Common myeloid progenitor, CD34-positive (primary cell): Measurements from ENCODE around the gene TBC1D5.
A peak's percentile ranks its signal among the peaks of the same experiment; 100 is the strongest.
"Not testable (repeated sequence)": the region's sequence is repeated elsewhere in the genome, so short reads cannot be mapped to it uniquely, and the experiment has no call there.

Experiments used
- CTCF ChIA-PET: fragments of 350-600 bp; sonication (Branson Sonifier 250); formaldehyde crosslinking; loops from one replicate; lab custom pipeline; 2021; ENCODE audit warnings: antibody characterized with exemption; lab: Charles Lee
- POLR2A ChIA-PET: fragments of 350-600 bp; sonication (Branson Sonifier 250); formaldehyde crosslinking; loops from one replicate; lab custom pipeline; 2021; ENCODE audit warnings: antibody characterized with exemption; lab: Charles Lee
- DNase-seq, 3 donors: peaks; one replicate each; pipeline versions ENCODE4 v3.0.0 to v3.0.0-alpha.2; 2013
- H3K27ac ChIP-seq, 2 experiments: 1 replicate in 1 of 2; 2 replicates in 1 of 2; pipeline ENCODE4 v1.7.0; 2013; ENCODE audit warnings: inconsistent platforms in 2 of 2, low read length in 2 of 2, mild to moderate bottlenecking in 2 of 2, low read depth in 1 of 2, moderate library complexity in 1 of 2; ENCODE audit not compliant: severe bottlenecking in 2 of 2, insufficient read depth in 1 of 2, poor library complexity in 1 of 2
- H3K27me3 ChIP-seq, 5 experiments: replicated peaks in 2 of 5; 1 replicate in 3 of 5; 2 replicates in 2 of 5; pipeline versions ENCODE4 v1.6.1 to v1.7.0; 2013; ENCODE audit warnings: low read length in 4 of 5, mild to moderate bottlenecking in 2 of 5, moderate library complexity in 2 of 5, inconsistent platforms in 1 of 5; ENCODE audit not compliant: insufficient read depth in 5 of 5, control insufficient read depth in 4 of 5
- H3K36me3 ChIP-seq, 4 experiments: 1 replicate in 2 of 4; 2 replicates in 2 of 4; pipeline versions ENCODE4 v1.6.1 to v1.7.0; 2013; ENCODE audit warnings: low read length in 3 of 4, control low read depth in 1 of 4, mild to moderate bottlenecking in 1 of 4; ENCODE audit not compliant: control insufficient read depth in 4 of 4, insufficient read depth in 4 of 4
- H3K4me1 ChIP-seq, 4 experiments: 1 replicate in 3 of 4; 2 replicates in 1 of 4; pipeline versions ENCODE4 v1.6.1 to v1.7.1; 2013; ENCODE audit warnings: low read length in 3 of 4, mild to moderate bottlenecking in 3 of 4, control low read depth in 1 of 4, inconsistent platforms in 1 of 4, moderate library complexity in 1 of 4; ENCODE audit not compliant: control insufficient read depth in 4 of 4, insufficient read depth in 4 of 4; ENCODE audit errors: control extremely low read depth in 1 of 4
- H3K4me3 ChIP-seq, 7 experiments: 1 replicate in 4 of 7; 2 replicates in 3 of 7; pipeline versions ENCODE4 v1.5.1 to v1.7.0; 2013; ENCODE audit warnings: mild to moderate bottlenecking in 7 of 7, low read length in 6 of 7, moderate library complexity in 6 of 7, inconsistent platforms in 2 of 7, low read depth in 2 of 7, control low read depth in 1 of 7; ENCODE audit not compliant: insufficient read depth in 4 of 7, control insufficient read depth in 1 of 7; ENCODE audit errors: extremely low read depth in 1 of 7
- H3K9me3 ChIP-seq, 5 experiments: 1 replicate in 4 of 5; 2 replicates in 1 of 5; pipeline versions ENCODE4 v1.6.1 to v1.7.1; 2013; ENCODE audit warnings: low read length in 4 of 5, mild to moderate bottlenecking in 2 of 5, inconsistent platforms in 1 of 5, low read depth in 1 of 5, moderate library complexity in 1 of 5; ENCODE audit not compliant: control insufficient read depth in 4 of 5, insufficient read depth in 2 of 5; ENCODE audit errors: control extremely low read depth in 1 of 5
- WGBS: methylation state at CpG from one replicate; pipeline ENCODE4 v1.1.5; 2013; ENCODE audit not compliant: insufficient coverage; 5-methylcytosine and 5-hydroxymethylcytosine counted together

The TBC1D5 gene

DNA sequence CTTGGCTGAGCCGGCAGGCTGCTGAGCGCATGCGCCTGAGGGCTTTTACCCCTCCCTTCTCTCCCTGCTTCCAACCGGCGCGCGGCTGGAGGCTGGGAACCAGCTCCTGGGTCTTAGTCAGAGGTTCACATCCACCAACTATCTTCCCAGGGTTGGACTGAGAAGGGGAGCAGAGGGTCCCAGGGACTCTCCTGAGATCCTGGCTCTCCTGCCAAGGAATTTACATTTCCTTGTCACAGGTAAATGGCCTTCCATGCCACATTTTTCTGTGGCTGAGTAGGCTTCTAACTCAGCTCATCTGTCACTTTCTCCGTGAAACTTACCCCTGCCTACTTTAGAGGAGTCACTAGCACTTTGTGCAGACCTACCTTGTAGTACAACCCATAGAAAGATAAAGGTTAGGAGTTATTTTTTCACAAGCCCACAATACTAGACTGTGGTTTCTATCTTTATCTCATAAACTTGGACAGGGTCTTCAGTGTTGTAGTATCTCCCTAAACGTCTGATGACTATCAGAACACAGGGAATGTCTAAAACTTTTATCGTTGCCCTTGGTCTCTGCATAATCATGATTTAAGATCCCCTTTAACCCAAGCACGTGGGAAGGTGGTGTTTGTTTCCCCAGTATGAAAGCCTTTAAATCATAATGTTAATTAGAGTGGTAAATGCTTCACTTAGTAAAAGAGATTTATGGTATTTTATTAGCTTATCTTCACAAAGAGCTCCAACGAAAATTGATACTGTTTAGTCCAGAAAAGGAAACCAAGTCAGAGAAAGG, 638 bp upstream of the TBC1D5 start:
- DNase-seq = no peak
- POLR2A ChIA-PET = interaction anchor here (1.4 kb wide), 1 partner anchor 13 kb away, joined by 3 read pairs; no protein-coding TSS in a partner anchor
- Histone ChIP-seq H3K27ac (peak overlapping the region; percentile 61 to 91), H3K27me3 (no peaks in the 10 kb centered on the region), H3K36me3 (no peaks in the 10 kb centered on the region), H3K4me1 (peaks cover 5 to 52% (median 32%) of the 10 kb centered on the region in 4 experiments), H3K9me3 (no peaks in the 10 kb centered on the region), H3K4me3 (peak overlapping the region; percentile 78 to 93 (median 81))
- WGBS = 0% methylated on average over 7 of the region's 12 CpGs
- CTCF ChIA-PET = interaction anchor here (1.3 to 2.7 kb wide), 5 partner anchors 10 to 98 kb away, joined by 3 to 7 read pairs (median 4); no protein-coding TSS in a partner anchor

DNA sequence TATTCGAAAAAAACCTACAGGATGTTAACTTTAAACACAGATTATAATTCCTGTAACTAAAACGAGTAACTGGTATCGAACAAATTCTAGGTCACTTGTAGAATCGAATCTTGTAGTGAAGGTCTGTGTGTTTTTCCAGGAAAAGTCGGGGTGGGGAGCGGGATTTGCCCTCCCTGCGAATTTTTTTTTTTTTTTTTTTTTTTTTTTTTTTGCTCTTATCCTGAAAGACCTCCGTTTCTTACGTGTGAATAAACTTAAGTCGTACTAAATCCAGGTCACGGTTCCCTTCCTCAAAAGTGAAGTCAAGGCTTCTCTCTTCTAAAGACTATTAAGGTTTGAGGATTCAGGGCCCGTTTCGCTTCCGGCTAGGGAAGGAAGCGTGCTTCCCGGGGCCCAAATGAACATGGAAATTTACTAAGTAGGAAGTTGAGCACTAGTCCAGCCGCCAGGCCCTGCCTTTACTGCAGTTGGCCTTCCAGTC, 770 bp downstream of the TBC1D5 start:
- no peaks in the 10 kb centered on the region for H3K9me3 ChIP-seq
- H3K4me1 ChIP-seq = peaks cover 5 to 43% (median 34%) of the 10 kb centered on the region in 4 experiments
- WGBS = 0% methylated on average over 10 of the region's 17 CpGs
- no peaks in the 10 kb centered on the region for H3K27me3 ChIP-seq
- no peak for DNase-seq
- H3K4me3 ChIP-seq = peak overlapping the region; percentile 78 to 93 (median 81)
- ChIA-PET CTCF (interaction anchor here (1.3 to 2.7 kb wide), 4 partner anchors 8 to 100 kb away, joined by 3 to 7 read pairs (median 4); no protein-coding TSS in a partner anchor), POLR2A (interaction anchor here (1.4 kb wide), 1 partner anchor 12 kb away, joined by 3 read pairs; no protein-coding TSS in a partner anchor)
- peaks cover 0 to 2% (median 0%) of the 10 kb centered on the region in 4 experiments for H3K36me3 ChIP-seq
- peak overlapping the region; percentile 80 to 91 for H3K27ac ChIP-seq

DNA sequence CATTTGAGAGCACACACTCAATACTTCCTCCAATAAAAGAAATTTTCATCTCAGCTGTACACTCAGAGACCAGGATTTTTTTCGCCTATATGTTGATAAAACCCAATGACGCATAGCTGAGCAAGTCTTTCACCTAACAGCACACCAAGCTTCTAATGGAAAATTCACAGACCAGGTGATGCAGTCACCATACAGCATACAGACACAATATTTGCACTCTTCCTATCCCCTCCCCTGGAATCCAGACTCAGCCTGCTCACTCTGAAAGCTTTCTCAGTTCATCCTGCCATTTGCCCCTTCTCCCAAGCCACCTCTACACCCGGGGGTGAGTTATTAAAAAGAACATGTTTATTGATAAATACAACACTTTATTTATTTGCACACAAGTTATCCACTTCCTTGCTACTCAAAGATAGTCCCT, 1.7 kb downstream of the TBC1D5 start:
- H3K27me3 ChIP-seq = no peaks in the 10 kb centered on the region
- peak in 1 of 3 donors; percentile 32 for DNase-seq
- peaks cover 5 to 43% (median 34%) of the 10 kb centered on the region in 4 experiments for H3K4me1 ChIP-seq
- ChIA-PET POLR2A (no interaction called here), CTCF (interaction anchor here (2.7 kb wide), 1 partner anchor 101 kb away, joined by 7 read pairs; no protein-coding TSS in a partner anchor)
- peak overlapping the region; percentile 80 to 91 for H3K27ac ChIP-seq
- peak overlapping the region in 6 of 7 experiments; percentile 9 to 93 (median 82) for H3K4me3 ChIP-seq
- peaks cover 0 to 5% (median 2%) of the 10 kb centered on the region in 4 experiments for H3K36me3 ChIP-seq
- no peaks in the 10 kb centered on the region for H3K9me3 ChIP-seq
- 72% methylated on average over 2 of the region's 3 CpGs for WGBS

DNA sequence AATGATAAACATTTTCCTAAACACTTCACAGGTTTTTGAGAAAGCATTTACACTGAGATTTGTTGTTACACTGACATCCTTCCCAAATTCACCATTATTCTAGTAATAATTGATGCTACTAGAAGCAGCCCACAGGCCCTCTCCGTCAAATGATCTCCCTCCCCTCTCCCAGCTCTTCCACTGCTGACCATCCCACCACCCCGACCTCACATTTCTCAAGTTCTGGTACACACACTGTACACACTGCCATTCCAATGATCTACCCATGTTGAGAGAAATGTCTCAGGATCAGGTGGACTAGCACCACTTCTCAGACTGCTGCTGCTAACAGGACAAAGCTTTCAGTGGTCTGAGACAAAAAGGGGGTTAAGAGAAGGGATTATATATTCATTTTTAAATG, 3.5 kb downstream of the TBC1D5 start:
- Histone ChIP-seq H3K4me3 (peak overlapping the region in 2 of 7 experiments; percentile 6 to 56), H3K36me3 (peaks cover 0 to 5% (median 2%) of the 10 kb centered on the region in 4 experiments), H3K9me3 (no peaks in the 10 kb centered on the region), H3K4me1 (peaks cover 5 to 43% (median 34%) of the 10 kb centered on the region in 4 experiments), H3K27ac (peak overlapping the region in 1 of 2 experiments; percentile 91), H3K27me3 (no peaks in the 10 kb centered on the region)
- CTCF ChIA-PET = no interaction called here
- POLR2A ChIA-PET = no interaction called here
- no peak for DNase-seq
- 100% methylated on average over 1 of the region's 2 CpGs for WGBS

DNA sequence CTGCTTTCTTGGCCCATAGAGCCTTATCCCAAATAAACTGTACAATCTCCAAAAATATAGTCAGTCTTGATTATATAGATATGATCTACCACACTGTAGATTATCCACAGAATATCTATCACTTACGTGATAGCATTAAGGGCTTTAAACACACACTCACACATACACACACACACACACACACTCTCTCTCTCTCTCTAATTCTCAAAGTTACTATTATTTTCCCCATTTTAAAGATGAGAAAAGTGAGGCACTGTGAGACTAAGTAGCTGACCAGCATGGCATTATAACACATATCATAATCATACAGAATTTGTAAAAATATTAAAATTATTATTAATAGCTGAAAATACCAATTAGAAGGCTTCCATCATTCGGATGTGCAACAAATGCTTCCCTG, 4.2 kb downstream of the TBC1D5 start:
- H3K27ac ChIP-seq = no peak overlapping the region
- no peak for DNase-seq
- no peaks in the 10 kb centered on the region for H3K9me3 ChIP-seq
- peaks cover 5 to 41% (median 31%) of the 10 kb centered on the region in 4 experiments for H3K4me1 ChIP-seq
- peaks cover 0 to 5% (median 2%) of the 10 kb centered on the region in 4 experiments for H3K36me3 ChIP-seq
- H3K27me3 ChIP-seq = no peaks in the 10 kb centered on the region
- ChIA-PET POLR2A (no interaction called here), CTCF (no interaction called here)
- 100% methylated on average over 1 of the region's 2 CpGs for WGBS
- H3K4me3 ChIP-seq = no peak overlapping the region

DNA sequence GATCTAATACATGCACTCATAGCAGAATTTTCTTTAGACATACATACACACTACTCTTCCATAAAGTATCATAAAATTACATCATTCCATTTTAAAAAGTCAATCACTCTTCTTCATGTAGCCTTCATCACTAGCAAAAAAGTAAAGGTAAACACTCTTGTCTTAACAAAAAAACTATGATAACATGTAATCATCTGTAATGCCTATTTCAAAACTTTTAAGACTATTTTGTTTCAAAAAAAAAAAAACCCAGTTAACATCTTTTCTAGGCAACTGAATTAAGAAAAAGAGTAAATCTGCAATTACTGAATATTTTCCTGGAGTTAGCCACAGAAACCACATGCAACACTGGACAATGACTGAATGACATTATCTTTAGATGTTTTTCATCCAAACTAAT, 4.8 kb downstream of the TBC1D5 start:
- no peak for DNase-seq
- Histone ChIP-seq H3K9me3 (no peaks in the 10 kb centered on the region), H3K4me1 (peaks cover 8 to 41% (median 32%) of the 10 kb centered on the region in 4 experiments), H3K27ac (no peak overlapping the region), H3K27me3 (no peaks in the 10 kb centered on the region), H3K4me3 (no peak overlapping the region), H3K36me3 (peaks cover 0 to 5% (median 2%) of the 10 kb centered on the region in 4 experiments)
- POLR2A ChIA-PET = no interaction called here
- CTCF ChIA-PET = no interaction called here

DNA sequence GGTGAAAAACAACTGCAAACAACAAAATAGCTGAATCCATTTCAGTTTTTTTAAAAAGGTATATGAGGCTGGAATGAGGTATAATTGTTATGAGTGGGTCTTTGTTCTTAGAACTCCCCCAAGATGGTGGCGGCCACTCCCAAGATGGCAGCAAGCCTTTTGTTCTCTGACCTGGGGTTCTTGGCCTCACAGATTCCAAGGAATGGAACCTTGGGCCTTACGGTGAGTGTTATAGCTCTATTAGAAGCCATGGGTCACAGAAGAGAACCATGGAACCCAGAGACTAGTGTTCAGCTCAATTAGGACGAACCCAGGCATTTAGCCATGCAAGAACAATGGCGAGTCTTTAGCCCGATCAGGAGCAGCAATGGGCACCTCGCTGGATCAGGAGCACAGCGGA, 7.1 kb downstream of the TBC1D5 start:
- 95% methylated on average over 7 of the region's 7 CpGs for WGBS
- H3K9me3 ChIP-seq, H3K27ac ChIP-seq, H3K27me3 ChIP-seq, POLR2A ChIA-PET, H3K4me3 ChIP-seq, DNase-seq: not testable (repeated sequence)
- H3K4me1 ChIP-seq = peaks cover 3 to 29% (median 23%) of the 10 kb centered on the region in 4 experiments
- CTCF ChIA-PET = interaction anchor here (1.5 kb wide), 1 partner anchor 10 kb away, joined by 3 read pairs; no protein-coding TSS in a partner anchor
- peaks cover 2 to 14% (median 3%) of the 10 kb centered on the region in 4 experiments for H3K36me3 ChIP-seq
